Ovary (tissue), 3 donors: Measurements from ENCODE around the gene CERS4.

Experiments used
- CTCF ChIP-seq, 3 donors: fragments of 450-650 bp in 2 of 3; fragments of 200-600 bp in 1 of 3; IDR thresholded peaks; one replicate each; pipeline versions ENCODE4 v1.5.1 to v1.8.0; 2016 to 2022; ENCODE audit warnings: antibody characterized with exemption in 3 of 3, mild to moderate bottlenecking in 1 of 3
- EP300 ChIP-seq: sonication (generic); formaldehyde crosslinking; IDR thresholded peaks from one replicate; pipeline ENCODE4 v1.6.1; 2017; ENCODE audit warnings: antibody characterized with exemption
- POLR2A ChIP-seq: fragments of 450-650 bp; IDR thresholded peaks from one replicate; pipeline ENCODE4 v1.6.1; 2017; ENCODE audit warnings: antibody characterized with exemption, mild to moderate bottlenecking, moderate library complexity
- donor health status: DM: no; HTN: no; CAD: no.

GRCh38 chr19:8212916-8213315 is 3.7 kb downstream of the CERS4 start:
- TF ChIP-seq CTCF (IDR thresholded peaks at IDR 0.05) (no peak), POLR2A (no peak), EP300 (no peak)
